Activated T-cell treated with anti-CD3 and anti-CD28 coated beads, Interleukin-2, amount 50 U/mL, for 4 hours (primary cell): ENCODE measurements around the gene WNT7B. TPM values are rescaled to one million over a fixed set of nuclear protein-coding genes. Genes with fewer than 3 reads are reported as not detected.
A peak's percentile ranks its signal among the peaks of the same experiment; 100 is the strongest.

Experiments used
- ATAC-seq, 2 donors: fragments of 200-7000 bp; cut with Tn5 transposase; one replicate each; pipeline ENCODE4 v1.10.0; 2021
- DNase-seq: peaks from one replicate; pipeline ENCODE4 v3.0.0-alpha.2; 2020
- H3K27me3 Mint-ChIP-seq: one replicate; pipeline ENCODE4 v1.8.0; 2021; ENCODE audit warnings: low read depth, mixed read lengths
- H3K36me3 Mint-ChIP-seq: one replicate; pipeline ENCODE4 v1.8.0; 2022; ENCODE audit warnings: mixed read lengths; ENCODE audit not compliant: insufficient read depth
- H3K4me1 Mint-ChIP-seq: one replicate; pipeline ENCODE4 v1.8.0; 2021; ENCODE audit warnings: low read depth, mixed read lengths
- H3K4me3 Mint-ChIP-seq: one replicate; pipeline ENCODE4 v1.8.0; 2021; ENCODE audit warnings: mild to moderate bottlenecking, moderate library complexity, mixed read lengths
- H3K9me3 Mint-ChIP-seq: one replicate; pipeline ENCODE4 v1.8.0; 2021; ENCODE audit warnings: mixed read lengths
- total RNA-seq, 3 donors: library from RNA; stranded (reverse); gene quantifications; one replicate each; pipeline ENCODE4 v1.2.1, GENCODE V29; 2021

WNT7B gene
- total RNA-seq, 3 donors from 2014 or later = 0.05 TPM; not detected in 2

- ATAC-seq (no peak), DNase-seq (no peak)
- Mint-ChIP-seq H3K36me3 (no peaks in the 10 kb centered on the region), H3K9me3 (no peaks in the 10 kb centered on the region), H3K4me3 (no peak overlapping the region), H3K4me1 (peaks cover 16% of the 10 kb centered on the region), H3K27me3 (peaks cover 49% of the 10 kb centered on the region)
Measured at GRCh38 chr22:45975164-45976161, 1.5 kb downstream of the WNT7B start.

GRCh38 chr22:45974498-45974897 lies 2.5 kb downstream of the WNT7B start:
- ATAC-seq (no peak), DNase-seq (no peak)
- Mint-ChIP-seq H3K27me3 (peaks cover 56% of the 10 kb centered on the region), H3K4me3 (peak overlapping the region; percentile 9), H3K36me3 (no peaks in the 10 kb centered on the region), H3K4me1 (peaks cover 16% of the 10 kb centered on the region), H3K9me3 (no peaks in the 10 kb centered on the region)

- no peaks in the 10 kb centered on the region for H3K9me3 Mint-ChIP-seq
- no peaks in the 10 kb centered on the region for H3K36me3 Mint-ChIP-seq
- no peak for DNase-seq
- ATAC-seq = no peak
- no peak overlapping the region for H3K4me3 Mint-ChIP-seq
- H3K27me3 Mint-ChIP-seq = peaks cover 67% of the 10 kb centered on the region
- peaks cover 15% of the 10 kb centered on the region for H3K4me1 Mint-ChIP-seq
Measured at GRCh38 chr22:45972889-45973253, 4.1 kb downstream of the WNT7B start.

- Mint-ChIP-seq H3K36me3 (no peaks in the 10 kb centered on the region), H3K4me3 (no peak overlapping the region), H3K27me3 (peaks cover 63% of the 10 kb centered on the region), H3K4me1 (peaks cover 10% of the 10 kb centered on the region), H3K9me3 (no peaks in the 10 kb centered on the region)
- no peak for DNase-seq
- ATAC-seq = no peak
Measured at GRCh38 chr22:45972091-45972888, 4.7 kb downstream of the WNT7B start.

GRCh38 chr22:45971408-45972028 lies 5.4 kb downstream of the WNT7B start:
- H3K4me1 Mint-ChIP-seq = peaks cover 10% of the 10 kb centered on the region
- H3K36me3 Mint-ChIP-seq = no peaks in the 10 kb centered on the region
- no peak overlapping the region for H3K4me3 Mint-ChIP-seq
- ATAC-seq (no peak), DNase-seq (no peak)
- H3K27me3 Mint-ChIP-seq = peaks cover 66% of the 10 kb centered on the region
- no peaks in the 10 kb centered on the region for H3K9me3 Mint-ChIP-seq

GRCh38 chr22:45970705-45971407 lies 6.1 kb downstream of the WNT7B start:
- peaks cover 70% of the 10 kb centered on the region for H3K27me3 Mint-ChIP-seq
- ATAC-seq (no peak), DNase-seq (no peak)
- H3K36me3 Mint-ChIP-seq = no peaks in the 10 kb centered on the region
- no peaks in the 10 kb centered on the region for H3K9me3 Mint-ChIP-seq
- peaks cover 10% of the 10 kb centered on the region for H3K4me1 Mint-ChIP-seq
- H3K4me3 Mint-ChIP-seq = no peak overlapping the region

- no peaks in the 10 kb centered on the region for H3K9me3 Mint-ChIP-seq
- peaks cover 67% of the 10 kb centered on the region for H3K27me3 Mint-ChIP-seq
Measured at GRCh38 chr22:45969801-45970470, 7.0 kb downstream of the WNT7B start.

GRCh38 chr22:45969414-45969799 lies 7.6 kb downstream of the WNT7B start:
- ATAC-seq (peak in 1 of 2 donors; percentile 3), DNase-seq (no peak)
- peaks cover 65% of the 10 kb centered on the region for H3K27me3 Mint-ChIP-seq
- no peak overlapping the region for H3K4me3 Mint-ChIP-seq
- peaks cover 2% of the 10 kb centered on the region for H3K4me1 Mint-ChIP-seq
- no peaks in the 10 kb centered on the region for H3K9me3 Mint-ChIP-seq
- no peaks in the 10 kb centered on the region for H3K36me3 Mint-ChIP-seq

More at GRCh38 chr22:45969801-45970470, 7.0 kb downstream of the WNT7B start:
- DNase-seq (no peak), ATAC-seq (no peak)
- peaks cover 6% of the 10 kb centered on the region for H3K4me1 Mint-ChIP-seq
- H3K4me3 Mint-ChIP-seq = no peak overlapping the region
- no peaks in the 10 kb centered on the region for H3K36me3 Mint-ChIP-seq

GRCh38 chr22:45968751-45969413 lies 8.1 kb downstream of the WNT7B start:
- ATAC-seq (peak; percentile 41 to 42), DNase-seq (no peak)
- H3K27me3 Mint-ChIP-seq = peaks cover 59% of the 10 kb centered on the region
- no peak overlapping the region for H3K4me3 Mint-ChIP-seq
- H3K9me3 Mint-ChIP-seq = no peaks in the 10 kb centered on the region
- peaks cover 2% of the 10 kb centered on the region for H3K4me1 Mint-ChIP-seq
- no peaks in the 10 kb centered on the region for H3K36me3 Mint-ChIP-seq

- ATAC-seq = no peak
- H3K4me3 Mint-ChIP-seq = no peak overlapping the region
- peaks cover 2% of the 10 kb centered on the region for H3K4me1 Mint-ChIP-seq
- H3K27me3 Mint-ChIP-seq = peaks cover 54% of the 10 kb centered on the region
- no peaks in the 10 kb centered on the region for H3K9me3 Mint-ChIP-seq
- H3K36me3 Mint-ChIP-seq = no peaks in the 10 kb centered on the region
- DNase-seq = no peak
Measured at GRCh38 chr22:45968003-45968650, 8.8 kb downstream of the WNT7B start.

GRCh38 chr22:45966895-45967365 lies 10.0 kb downstream of the WNT7B start:
- ATAC-seq (no peak), DNase-seq (no peak)
- Mint-ChIP-seq H3K27me3 (peaks cover 46% of the 10 kb centered on the region), H3K9me3 (no peaks in the 10 kb centered on the region), H3K36me3 (no peaks in the 10 kb centered on the region), H3K4me1 (peaks cover 2% of the 10 kb centered on the region), H3K4me3 (no peak overlapping the region)

GRCh38 chr22:45966320-45966894 lies 10.6 kb downstream of the WNT7B start:
- peaks cover 46% of the 10 kb centered on the region for H3K27me3 Mint-ChIP-seq
- DNase-seq (no peak), ATAC-seq (no peak)
- H3K36me3 Mint-ChIP-seq = no peaks in the 10 kb centered on the region
- no peaks in the 10 kb centered on the region for H3K9me3 Mint-ChIP-seq
- peaks cover 2% of the 10 kb centered on the region for H3K4me1 Mint-ChIP-seq
- H3K4me3 Mint-ChIP-seq = no peak overlapping the region
